ENCODE data around the gene BSCL2. TPM values are rescaled to one million over a fixed set of nuclear protein-coding genes. Genes with fewer than 3 reads are reported as not detected.

Gene BSCL2
- total RNA-seq, 2 donors from 2014 or later: 44.6 to 248 TPM

- peak overlapping the region; percentile 57 to 80 for H3K4me3 ChIP-seq
- DNase-seq (no peak), ATAC-seq (peak; percentile 27)
- peak overlapping the region; percentile 76 to 96 (median 90) for H3K27ac ChIP-seq
- H3K36me3 ChIP-seq (replicated peaks in 1 of 2; ENCODE audit: insufficient read depth in 1 of 2, low read depth in 2 of 2): peaks cover 0 to 3% of the 10 kb centered on the region in 2 donors
- H3K9me3 ChIP-seq: no peaks in the 10 kb centered on the region
- intact Hi-C loops (cut with DNase I): no loop called here
- WGBS, 2 donors: 0 to 2% methylated on average over 13 to 17 of the region's 17 CpGs
- H3K4me1 ChIP-seq: peaks cover 65% of the 10 kb centered on the region
- H3K27me3 ChIP-seq: no peaks in the 10 kb centered on the region
- TF ChIP-seq CTCF (IDR thresholded peaks at IDR 0.05) (no peak), POLR2A (IDR thresholded peaks at IDR 0.05) (no peak)
These were observed 36.0 kb downstream of the BSCL2 start for GRCh38 chr11:62671236-62671607.

- 31 to 49% methylated on average over 4 of the region's 4 CpGs for WGBS, 2 donors
- peaks cover 68% of the 10 kb centered on the region for H3K4me1 ChIP-seq
- H3K27me3 ChIP-seq: no peaks in the 10 kb centered on the region
- ATAC-seq (peak; percentile 20), DNase-seq (peak; percentile 65 to 83 (median 79))
- peak overlapping the region; percentile 39 to 96 (median 63) for H3K27ac ChIP-seq
- no peaks in the 10 kb centered on the region for H3K36me3 ChIP-seq (replicated peaks in 1 of 2; ENCODE audit: insufficient read depth in 1 of 2, low read depth in 2 of 2)
- TF ChIP-seq POLR2A (IDR thresholded peaks at IDR 0.05): no peak
- no peak for TF ChIP-seq CTCF (IDR thresholded peaks at IDR 0.05)
- H3K9me3 ChIP-seq: no peaks in the 10 kb centered on the region
- intact Hi-C loops (cut with DNase I): no loop called here
- no peak overlapping the region for H3K4me3 ChIP-seq
These were observed 37.6 kb downstream of the BSCL2 start for GRCh38 chr11:62669420-62670161.

- no peak overlapping the region for H3K4me3 ChIP-seq
- no peak for DNase-seq
- peak overlapping the region in 2 of 4 donors; percentile 6 to 96 for H3K27ac ChIP-seq
- 72 to 87% methylated on average over 2 of the region's 2 CpGs for WGBS, 2 donors
- no peaks in the 10 kb centered on the region for H3K9me3 ChIP-seq
- TF ChIP-seq CTCF (IDR thresholded peaks at IDR 0.05): no peak
- TF ChIP-seq POLR2A (IDR thresholded peaks at IDR 0.05): no peak
- H3K4me1 ChIP-seq: peaks cover 59% of the 10 kb centered on the region
- H3K27me3 ChIP-seq: no peaks in the 10 kb centered on the region
- no peak for ATAC-seq
- peaks cover 0 to 2% of the 10 kb centered on the region in 2 donors for H3K36me3 ChIP-seq (replicated peaks in 1 of 2; ENCODE audit: insufficient read depth in 1 of 2, low read depth in 2 of 2)
- intact Hi-C loops (cut with DNase I): no loop called here
These were observed 39.8 kb downstream of the BSCL2 start for GRCh38 chr11:62667460-62667859.

GRCh38 chr11:62666259-62666926, 40.8 kb downstream of the BSCL2 start:
- Histone ChIP-seq H3K27me3 (no peaks in the 10 kb centered on the region), H3K36me3 (replicated peaks in 1 of 2; ENCODE audit: insufficient read depth in 1 of 2, low read depth in 2 of 2) (peaks cover 0 to 2% of the 10 kb centered on the region in 2 donors), H3K4me3 (peak overlapping the region in 1 of 2 donors; percentile 82), H3K4me1 (peaks cover 56% of the 10 kb centered on the region), H3K27ac (peak overlapping the region in 3 of 4 donors; percentile 81 to 94 (median 87)), H3K9me3 (no peaks in the 10 kb centered on the region)
- TF ChIP-seq CTCF (IDR thresholded peaks at IDR 0.05) (no peak), POLR2A (IDR thresholded peaks at IDR 0.05) (no peak)
- WGBS, 2 donors: 43 to 50% methylated on average over 6 to 16 of the region's 16 CpGs
- peak in 1 of 4 donors; percentile 14 for DNase-seq
- intact Hi-C loops (cut with DNase I): no loop called here
- no peak for ATAC-seq

Data from body of pancreas (tissue), 4 donors.